GM19328 (cell line): ENCODE data around the gene ADIG.

ENCODE experiments used
- ATAC-seq: cut with Tn5 transposase; IDR thresholded peaks from one replicate; pipeline ENCODE4 v1.9.1; 2021; ENCODE audit warnings: mild to moderate bottlenecking, moderate library complexity; ENCODE audit not compliant: unreplicated experiment

The ADIG gene

GRCh38 chr20:38601216-38602184 lies 20.5 kb downstream of the ADIG start, which contains the start of gene ARHGAP40:
Gene ARHGAP40, plus strand, starts transcription at chr20:38601809.
- ATAC-seq: no peak

GRCh38 chr20:38602185-38602581 lies 21.2 kb downstream of the ADIG start:
- no peak for ATAC-seq

- no peak for ATAC-seq
Observed at GRCh38 chr20:38603286-38603685, 22.3 kb downstream of the ADIG start.

GRCh38 chr20:38604873-38605303 lies 23.9 kb downstream of the ADIG start:
- no peak for ATAC-seq

GRCh38 chr20:38607351-38607750 lies 26.4 kb downstream of the ADIG start:
- no peak for ATAC-seq

- ATAC-seq: no peak
Observed at GRCh38 chr20:38608188-38608587, 27.2 kb downstream of the ADIG start.

- no peak for ATAC-seq
Observed at GRCh38 chr20:38609815-38610214, 28.8 kb downstream of the ADIG start.

- no peak for ATAC-seq
Observed at GRCh38 chr20:38610521-38610920, 29.5 kb downstream of the ADIG start.

- no peak for ATAC-seq
Observed at GRCh38 chr20:38612751-38613515, 31.9 kb downstream of the ADIG start.

- ATAC-seq: no peak
Observed at GRCh38 chr20:38615283-38615682, 34.3 kb downstream of the ADIG start.

- no peak for ATAC-seq
Observed at GRCh38 chr20:38616457-38616856, 35.5 kb downstream of the ADIG start.

GRCh38 chr20:38617011-38617829 lies 36.2 kb downstream of the ADIG start:
- ATAC-seq: no peak

- ATAC-seq: no peak
Observed at GRCh38 chr20:38617830-38618196, 36.8 kb downstream of the ADIG start.

- ATAC-seq: no peak
Observed at GRCh38 chr20:38620441-38620840, 39.4 kb downstream of the ADIG start.

- ATAC-seq: no peak
Observed at GRCh38 chr20:38623061-38623460, 42.1 kb downstream of the ADIG start.

- ATAC-seq: no peak
Observed at GRCh38 chr20:38624084-38624483, 43.1 kb downstream of the ADIG start.

GRCh38 chr20:38625896-38626295 lies 44.9 kb downstream of the ADIG start:
- ATAC-seq: no peak

GRCh38 chr20:38626921-38627659 lies 46.1 kb downstream of the ADIG start:
- no peak for ATAC-seq

- no peak for ATAC-seq
Observed at GRCh38 chr20:38628580-38629470, 47.8 kb downstream of the ADIG start.
